Measurements from ENCODE around the gene HEYL.

HEYL gene

GRCh38 chr1:39639305-39640130, at the start of gene HEYL:
Gene HEYL, minus strand, starts transcription at chr1:39639643. Its CDS starts 18 bp downstream, at chr1:39639625.
- peak; percentile 60 for DNase-seq

GRCh38 chr1:39689214-39689613, 49.8 kb upstream of the HEYL start:
- no peak for DNase-seq

- DNase-seq = no peak
These were observed 49.3 kb upstream of the HEYL start for GRCh38 chr1:39688706-39689105.

GRCh38 chr1:39687243-39687642, 47.8 kb upstream of the HEYL start:
- no peak for DNase-seq

DNA sequence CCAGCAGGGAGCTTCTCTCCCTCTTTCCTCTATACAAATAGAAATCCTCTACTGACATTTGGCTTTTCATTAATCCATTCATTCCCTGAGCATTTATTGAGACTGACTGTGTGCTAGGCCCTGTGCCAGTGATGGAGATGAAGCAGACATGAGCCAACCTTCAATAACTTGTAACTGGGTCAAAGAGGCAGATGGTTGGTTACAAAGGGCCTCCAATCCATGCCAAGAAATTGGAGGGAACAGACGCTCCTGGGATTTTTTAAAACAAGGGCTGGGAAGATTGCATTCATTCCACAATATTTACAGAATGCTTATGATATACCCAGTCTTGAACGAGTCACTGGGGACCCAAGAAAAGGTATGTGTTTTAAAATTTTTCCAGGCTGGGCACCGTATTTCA, 45.6 kb upstream of the HEYL start:
- DNase-seq = no peak

- DNase-seq = no peak
These were observed 44.8 kb upstream of the HEYL start for GRCh38 chr1:39684313-39684664.

DNA sequence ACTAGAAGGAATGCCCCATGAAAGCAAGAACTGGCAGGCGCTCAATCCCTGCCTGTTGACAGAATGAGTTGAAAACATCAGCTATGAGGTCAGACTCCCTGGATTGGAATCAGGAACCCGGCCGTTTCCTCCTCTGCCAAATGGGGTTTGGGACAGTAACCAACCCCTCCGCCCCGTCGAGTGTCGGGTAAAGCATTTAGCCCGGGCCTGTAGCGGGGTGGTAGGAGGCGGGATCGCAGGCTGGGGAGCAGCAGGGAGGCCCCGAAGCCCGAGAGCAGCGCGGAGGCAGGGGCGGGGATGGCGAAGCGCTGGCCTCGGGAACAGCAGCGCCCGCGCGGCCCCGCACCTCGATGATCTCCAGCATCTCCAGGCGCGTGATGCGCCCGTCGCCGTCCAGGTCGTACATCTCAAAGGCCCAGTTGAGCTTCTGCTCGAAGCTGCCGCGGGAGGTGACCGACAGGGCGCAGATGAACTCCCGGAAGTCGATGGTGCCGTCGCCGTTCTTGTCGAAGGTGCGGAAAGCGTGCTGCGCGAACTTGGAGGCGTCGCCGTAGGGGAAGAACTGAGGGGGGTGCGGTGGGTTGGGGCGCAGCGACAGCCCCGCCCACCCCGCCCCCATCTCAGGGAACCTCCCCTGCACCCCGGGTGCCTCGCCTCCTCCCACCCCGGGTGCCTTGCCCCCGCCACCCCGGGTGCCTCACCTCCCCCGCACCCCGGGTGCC, 44.3 kb upstream of the HEYL start:
- DNase-seq = peak; percentile 80

- no peak for DNase-seq
These were observed 42.6 kb upstream of the HEYL start for GRCh38 chr1:39681999-39682398.

- no peak for DNase-seq
These were observed 41.9 kb upstream of the HEYL start for GRCh38 chr1:39681294-39681693.

- no peak for DNase-seq
These were observed 41.3 kb upstream of the HEYL start for GRCh38 chr1:39680751-39681150.

DNA sequence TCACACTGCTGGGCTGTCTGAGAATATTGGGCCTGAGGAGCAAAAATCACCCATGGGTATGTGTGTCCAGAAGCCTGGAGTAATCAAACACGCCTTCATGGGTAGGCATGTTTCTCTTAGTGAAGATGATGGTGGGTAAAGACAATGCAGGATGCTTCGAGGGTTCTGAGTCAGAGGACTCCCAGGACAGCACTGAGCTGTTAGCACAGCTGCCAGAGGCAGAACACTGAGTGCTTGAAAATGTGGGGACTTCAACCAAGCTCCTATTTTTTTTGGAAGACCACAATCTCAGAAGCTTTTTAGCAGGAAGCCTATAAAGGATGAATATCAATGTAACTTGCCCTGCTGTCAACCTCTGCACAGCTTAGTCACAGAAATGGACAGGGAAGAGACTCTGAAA, 40.4 kb upstream of the HEYL start:
- DNase-seq = no peak

DNA sequence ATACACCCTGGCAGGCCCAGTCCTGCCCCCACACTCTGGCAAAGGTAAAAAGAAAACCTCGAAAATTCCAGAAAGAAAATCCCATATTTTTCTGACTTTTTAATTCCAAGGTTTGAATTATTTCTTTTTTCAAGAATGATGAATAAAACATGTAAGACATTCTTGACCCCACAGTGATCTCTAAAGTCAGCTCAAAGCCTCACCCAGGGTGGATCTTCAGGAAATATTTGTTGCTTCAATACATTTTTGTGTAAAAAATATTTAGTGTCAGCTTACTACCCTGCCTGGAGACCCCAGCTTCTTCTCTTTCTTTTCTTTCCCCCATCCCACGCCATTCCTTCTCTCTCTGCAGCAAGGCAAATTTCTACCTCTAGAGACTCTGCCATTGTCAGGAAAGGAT, 39.4 kb upstream of the HEYL start:
- DNase-seq = no peak

DNA sequence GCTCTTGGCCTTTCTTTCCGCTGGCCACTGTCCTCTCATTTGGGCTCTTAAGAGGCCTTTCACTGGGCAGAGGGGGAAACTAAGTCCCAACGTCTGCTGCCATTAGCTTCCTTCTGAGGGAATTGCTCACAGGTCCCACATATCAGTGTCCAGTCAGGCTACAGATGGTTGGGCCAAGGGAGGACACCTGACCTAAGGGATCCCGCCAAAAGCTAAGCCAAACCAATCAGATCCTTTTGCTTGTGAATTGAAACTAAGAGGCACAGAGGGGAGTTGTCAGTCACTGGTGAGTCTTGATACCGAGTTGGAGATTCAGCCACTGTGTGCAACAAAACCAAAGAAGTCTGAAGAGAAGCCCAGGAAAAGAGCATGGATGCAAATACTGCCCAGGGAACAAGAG, 38.2 kb upstream of the HEYL start:
- no peak for DNase-seq

GRCh38 chr1:39676948-39677548, 37.6 kb upstream of the HEYL start:
- no peak for DNase-seq

DNA sequence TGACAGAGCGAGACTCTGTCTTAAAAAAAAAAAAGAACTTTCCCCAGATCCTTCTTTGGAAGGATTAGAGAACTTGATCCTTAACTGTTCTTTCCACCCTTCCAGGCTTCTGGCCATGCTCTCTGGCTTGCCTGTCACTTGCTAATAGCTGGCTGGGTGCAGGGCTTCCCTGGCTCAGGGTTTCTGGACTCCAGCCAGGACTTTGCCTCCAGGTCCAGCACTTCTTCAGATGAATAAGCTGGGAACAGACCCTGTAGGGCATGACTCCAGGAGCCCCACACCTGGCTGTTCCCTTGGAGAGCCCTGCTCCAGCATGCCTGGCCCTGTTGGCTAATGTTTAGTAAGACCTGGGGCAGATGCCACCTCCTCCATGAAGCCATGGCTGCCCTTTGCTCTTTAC, 35.8 kb upstream of the HEYL start:
- DNase-seq = no peak

GRCh38 chr1:39673215-39673614, 33.8 kb upstream of the HEYL start:
- DNase-seq = no peak

DNA sequence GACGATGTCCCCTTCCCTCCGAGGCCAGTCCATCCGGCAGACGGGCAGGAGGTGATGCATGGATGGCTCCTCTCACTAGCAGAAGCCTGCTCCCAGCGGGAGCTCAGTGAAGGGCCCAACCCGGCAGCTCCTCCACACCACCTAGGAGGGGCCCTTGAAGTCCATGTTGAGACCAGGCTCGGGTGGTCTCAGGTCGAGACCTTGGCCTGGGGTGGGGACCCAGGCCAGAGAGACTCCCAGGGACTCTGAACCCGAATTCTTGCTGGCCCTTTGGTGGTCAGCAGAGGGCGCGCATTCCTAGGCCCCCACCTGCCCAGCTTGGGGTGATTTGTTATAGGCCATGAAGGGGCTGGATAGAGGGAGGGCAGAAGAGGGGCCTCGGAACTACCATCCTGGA, 33.1 kb upstream of the HEYL start:
- DNase-seq = peak; percentile 51

DNA sequence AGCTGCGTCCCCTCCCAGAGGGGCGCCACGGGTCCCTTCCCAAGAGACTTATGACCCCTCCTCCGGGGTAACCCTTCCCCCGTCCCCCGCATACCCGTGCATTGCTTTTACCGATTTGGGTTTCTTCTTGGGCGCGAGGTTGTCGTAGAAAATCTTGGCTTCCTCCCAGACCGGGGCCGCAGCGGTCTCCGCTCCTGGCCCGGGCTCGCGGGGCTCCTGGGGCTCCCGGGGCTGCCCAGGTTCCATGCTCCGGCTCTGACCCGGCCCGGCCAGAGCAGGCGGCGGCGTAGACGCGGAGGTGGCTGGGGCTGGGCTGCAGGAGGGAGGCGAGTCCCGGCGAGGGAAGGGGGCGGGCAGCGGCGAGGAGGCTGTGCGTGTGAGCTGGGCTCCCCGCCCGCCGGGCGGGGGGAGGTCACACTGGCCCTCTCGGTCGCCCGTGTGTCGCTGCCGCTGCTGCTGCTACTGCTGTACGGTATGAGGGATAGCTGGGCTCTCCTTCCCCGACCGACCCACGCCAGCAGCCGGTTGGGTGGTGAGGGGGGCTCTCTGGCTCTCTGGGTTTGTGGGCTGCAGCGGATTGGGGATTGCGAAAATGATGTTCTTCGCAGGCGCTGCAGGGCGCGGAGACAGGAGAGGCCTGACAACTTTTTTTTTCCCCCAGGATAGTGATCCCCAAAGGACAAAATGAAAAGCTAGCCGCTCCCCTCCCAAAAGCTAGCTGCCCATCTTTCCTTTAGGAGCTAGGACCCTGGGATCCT, 32.5 kb upstream of the HEYL start, which contains the start of gene NT5C1A:
TSS of gene NT5C1A (minus strand) at position 315 of the 758 bp plus-strand sequence. CDS start at position 246, 69 bp downstream.
- DNase-seq = no peak

GRCh38 chr1:39671433-39671792, 32.0 kb upstream of the HEYL start:
- DNase-seq = no peak

GRCh38 chr1:39670689-39671088, 31.2 kb upstream of the HEYL start:
- DNase-seq = no peak

DNA sequence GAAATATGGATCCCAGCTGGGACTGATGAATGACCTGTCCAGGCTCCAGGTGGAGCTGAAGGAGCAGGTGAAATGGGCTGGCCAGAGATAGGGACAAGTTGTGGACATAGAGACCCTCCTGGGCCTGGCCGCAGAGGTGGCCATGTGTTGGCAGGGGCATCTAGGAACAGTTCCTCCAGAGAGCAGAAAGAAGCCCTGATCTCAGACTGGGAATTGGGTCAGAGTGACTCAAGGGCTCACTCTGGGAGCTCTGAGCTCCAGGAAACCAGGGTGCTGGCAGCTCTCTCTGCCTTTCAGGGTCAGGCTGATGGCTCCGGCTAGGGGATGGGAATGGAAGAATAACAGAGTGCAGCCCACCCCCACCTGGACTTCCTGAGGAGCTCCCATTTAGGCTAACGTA, 29.5 kb upstream of the HEYL start:
- no peak for DNase-seq

DNA sequence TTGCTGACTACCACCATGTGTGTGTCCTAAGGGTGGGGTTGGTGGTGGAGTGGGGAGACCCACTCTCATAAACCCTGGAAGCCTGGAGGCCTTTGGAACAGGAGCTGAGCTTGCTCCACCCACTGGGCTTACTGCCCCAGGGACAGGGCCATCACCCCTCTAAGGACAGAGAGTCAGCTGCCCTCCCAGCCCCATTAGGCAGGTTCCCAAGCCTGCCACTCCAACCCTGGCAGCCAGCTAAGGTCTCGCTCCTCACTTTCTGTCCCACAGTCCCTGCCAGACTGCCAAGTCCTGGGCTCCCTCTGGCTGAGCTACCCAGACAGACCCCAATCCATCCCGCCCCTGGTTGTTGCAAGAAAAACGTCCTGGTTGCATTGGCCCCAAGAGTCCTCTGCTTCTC, 28.7 kb upstream of the HEYL start:
- DNase-seq = no peak

GRCh38 chr1:39666772-39667171, 27.3 kb upstream of the HEYL start:
- no peak for DNase-seq
